SKM-1 (cell line): Measurements from ENCODE around the gene PPM1F.
A peak's percentile ranks its signal among the peaks of the same experiment; 100 is the strongest.

Experiments used
- DNase-seq: peaks from one replicate; lab custom pipeline; 2025; ENCODE audit not compliant: unreplicated experiment; lab: John Stamatoyannopoulos, UW

PPM1F gene

DNA sequence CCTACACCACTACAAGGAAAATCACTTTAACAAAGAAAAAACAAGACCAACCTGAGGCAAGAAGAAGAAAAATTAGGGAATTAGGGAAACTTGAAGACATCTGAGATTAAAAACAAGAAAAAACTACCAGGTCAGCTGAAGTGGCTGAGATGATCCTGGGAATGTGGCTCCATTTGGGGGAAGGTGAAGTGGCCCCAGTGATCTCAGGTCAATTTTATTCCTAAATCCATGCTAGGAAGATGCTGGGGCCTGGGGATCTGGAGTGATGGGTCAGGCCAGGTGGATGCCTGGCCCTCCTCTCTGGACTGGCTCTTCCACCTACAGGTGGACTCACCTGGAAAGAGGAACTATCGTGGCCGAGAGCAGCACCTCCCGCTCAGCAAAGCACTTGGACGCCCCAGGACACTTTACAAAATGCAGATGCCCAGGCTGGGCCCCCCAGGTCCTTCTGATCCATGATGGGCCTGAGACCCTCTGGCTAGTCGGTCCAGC lies 23.3 kb upstream of the PPM1F start:
- DNase-seq, result no peak

DNA sequence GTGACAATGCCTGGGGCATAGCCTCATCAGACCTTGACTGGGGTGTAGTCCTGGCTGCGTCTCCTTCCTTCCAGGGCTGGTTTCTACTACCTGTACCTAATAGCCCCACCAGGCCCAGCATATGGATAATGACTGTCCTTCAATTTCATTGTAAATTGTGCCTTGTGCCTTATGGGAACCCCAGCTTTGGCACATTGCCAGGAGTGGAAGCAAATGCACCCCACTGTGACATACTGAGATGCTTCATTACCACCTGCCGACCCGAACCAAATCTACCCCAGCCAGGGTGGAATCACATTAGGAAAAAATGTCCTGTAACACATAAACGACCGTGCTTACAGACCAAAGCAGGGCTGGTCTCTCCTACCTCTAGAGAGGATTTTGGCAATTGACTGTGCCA lies 22.6 kb upstream of the PPM1F start:
- DNase-seq, result no peak

GRCh38 chr22:21974058-21974649 lies 21.5 kb upstream of the PPM1F start:
- no peak for DNase-seq

DNA sequence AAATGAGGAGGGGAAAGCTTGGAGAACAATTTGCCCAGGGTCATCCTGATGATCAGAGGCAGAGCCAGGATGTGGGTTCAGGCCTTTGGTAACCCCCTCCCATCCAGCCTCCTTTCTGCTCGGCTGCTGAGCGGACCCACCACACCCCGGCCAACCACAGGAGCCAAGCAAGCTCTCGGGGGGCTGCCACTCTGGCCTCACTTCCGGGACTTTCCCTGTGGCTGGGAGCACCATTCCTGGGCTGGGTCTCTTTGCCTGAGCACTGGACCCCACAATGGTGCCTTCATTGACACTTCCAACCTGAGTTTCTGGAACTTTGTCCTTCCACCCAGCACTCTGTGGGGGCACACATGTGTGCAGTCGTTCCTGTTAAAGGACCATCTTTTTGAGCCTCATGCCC lies 20.2 kb upstream of the PPM1F start:
- DNase-seq, result no peak

DNA sequence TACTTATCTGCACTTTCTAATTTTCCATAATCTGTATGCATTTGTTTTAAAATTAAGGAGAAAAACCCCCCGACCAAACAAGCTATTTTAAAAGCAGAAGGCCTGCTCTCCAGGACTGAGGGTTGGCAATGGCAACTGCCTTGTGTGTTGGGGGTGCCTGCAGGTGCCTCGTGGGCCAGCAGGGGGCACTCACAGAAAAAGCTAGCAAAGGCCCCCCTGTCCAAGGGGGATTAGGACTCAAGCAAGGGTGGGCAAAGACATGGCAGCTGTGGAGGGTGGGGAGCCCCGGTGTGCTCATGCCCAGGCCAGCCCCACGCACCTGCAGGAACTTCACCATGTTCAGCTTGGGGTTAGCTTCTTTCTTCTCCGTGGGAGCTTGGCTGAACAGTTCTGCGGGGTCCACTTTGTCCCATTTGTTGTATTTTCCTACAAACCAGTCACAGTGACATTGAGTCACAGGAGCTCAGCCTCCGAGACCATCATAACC lies 19.7 kb upstream of the PPM1F start:
- DNase-seq, result peak; percentile 14

- DNase-seq, result no peak
Measured at GRCh38 chr22:21971858-21972275, 19.2 kb upstream of the PPM1F start.

GRCh38 chr22:21970800-21971617 lies 18.4 kb upstream of the PPM1F start:
- no peak for DNase-seq

GRCh38 chr22:21970037-21970799 lies 17.6 kb upstream of the PPM1F start:
- DNase-seq, result no peak

GRCh38 chr22:21968452-21969129 lies 15.9 kb upstream of the PPM1F start:
- DNase-seq, result no peak

- DNase-seq, result no peak
Measured at GRCh38 chr22:21967693-21968271, 15.1 kb upstream of the PPM1F start.

DNA sequence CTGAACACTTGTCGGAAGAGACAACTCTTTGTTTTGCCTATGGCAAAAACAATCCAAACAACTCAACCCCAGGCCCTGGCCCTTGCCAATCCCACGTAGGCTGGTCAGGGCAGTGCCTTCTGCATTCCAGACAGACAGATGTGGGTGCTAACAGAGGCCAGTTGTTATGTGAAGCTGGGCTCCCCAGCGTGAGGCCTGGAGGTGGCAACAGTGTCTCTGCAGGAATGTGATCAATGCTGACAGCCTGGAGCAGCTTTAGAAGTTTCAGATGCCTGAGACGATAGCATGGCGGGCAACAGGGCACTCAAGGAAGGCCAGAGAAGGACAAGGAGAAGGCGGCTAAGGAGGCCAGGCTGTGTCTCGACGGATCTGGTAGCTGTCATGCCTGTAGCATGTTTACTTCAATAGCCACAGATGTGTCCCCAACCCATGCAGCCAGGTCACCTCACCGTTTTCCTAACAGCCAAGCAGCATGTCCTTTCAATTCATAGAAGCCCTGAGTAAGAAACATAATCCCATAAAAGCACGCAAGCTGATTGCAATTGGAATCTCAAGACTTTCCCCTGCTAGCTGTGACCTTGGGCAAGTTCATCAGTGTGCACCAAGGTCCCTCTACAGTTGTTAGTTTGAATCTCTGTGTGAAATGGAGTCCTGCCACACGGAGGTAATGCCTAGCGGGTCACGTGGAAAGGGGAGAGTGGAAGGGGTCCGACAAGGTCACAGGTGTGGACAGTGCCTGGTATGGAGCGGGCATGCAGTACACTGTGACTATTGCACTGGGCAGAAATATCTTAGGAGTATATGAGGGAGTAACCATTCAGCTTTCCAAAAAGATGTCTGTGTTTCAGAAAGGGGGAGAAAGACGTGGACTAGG lies 14.2 kb upstream of the PPM1F start:
- DNase-seq, result no peak

DNA sequence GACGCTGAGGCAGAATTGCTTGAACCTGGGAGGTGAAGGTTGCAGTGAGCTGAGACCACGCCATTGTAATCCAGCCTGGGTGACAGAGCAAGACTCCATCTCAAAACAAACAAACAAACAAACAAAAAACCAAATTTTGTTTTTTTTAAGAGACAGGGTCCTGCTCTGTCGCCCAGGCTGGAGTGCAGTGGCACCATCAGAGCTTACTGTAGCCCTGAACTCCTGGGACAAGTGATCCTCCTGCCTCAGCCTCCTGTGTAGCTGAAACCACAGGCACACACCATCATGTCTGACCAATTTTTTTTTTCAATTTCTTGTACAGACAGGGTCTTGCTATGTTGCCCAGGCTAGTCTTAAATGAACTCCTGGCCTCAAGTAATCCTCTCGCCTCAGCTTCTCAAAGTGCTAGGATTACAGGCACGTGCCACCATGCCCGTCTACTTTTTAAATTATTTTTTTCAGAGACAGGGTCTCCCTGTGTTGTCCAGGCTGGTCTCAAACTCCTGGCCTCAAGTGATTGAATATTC lies 13.2 kb upstream of the PPM1F start:
- no peak for DNase-seq

- no peak for DNase-seq
Measured at GRCh38 chr22:21964918-21965484, 12.4 kb upstream of the PPM1F start.

- no peak for DNase-seq
Measured at GRCh38 chr22:21964234-21964633, 11.6 kb upstream of the PPM1F start.

DNA sequence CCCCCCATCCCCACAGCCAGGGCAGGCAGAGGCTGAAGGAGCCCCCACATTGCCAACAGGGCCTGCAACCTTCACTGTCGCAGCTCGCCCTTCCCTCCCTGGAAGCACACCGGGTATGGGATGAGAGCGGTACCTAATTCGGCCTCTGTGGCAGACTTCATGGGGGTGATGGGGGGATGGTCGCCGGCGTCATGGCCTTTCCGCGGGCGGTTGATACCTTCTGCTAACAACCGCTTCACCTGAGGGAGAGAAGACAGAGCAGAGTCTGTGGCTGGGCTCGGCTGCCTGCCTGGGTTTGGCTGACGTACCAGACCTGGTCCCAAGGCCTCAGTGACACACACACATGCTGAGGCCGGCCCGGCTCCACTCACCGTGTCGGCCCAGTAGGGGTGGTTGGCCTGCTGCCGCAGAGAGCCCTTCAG lies 11.2 kb upstream of the PPM1F start:
- DNase-seq, result no peak

DNA sequence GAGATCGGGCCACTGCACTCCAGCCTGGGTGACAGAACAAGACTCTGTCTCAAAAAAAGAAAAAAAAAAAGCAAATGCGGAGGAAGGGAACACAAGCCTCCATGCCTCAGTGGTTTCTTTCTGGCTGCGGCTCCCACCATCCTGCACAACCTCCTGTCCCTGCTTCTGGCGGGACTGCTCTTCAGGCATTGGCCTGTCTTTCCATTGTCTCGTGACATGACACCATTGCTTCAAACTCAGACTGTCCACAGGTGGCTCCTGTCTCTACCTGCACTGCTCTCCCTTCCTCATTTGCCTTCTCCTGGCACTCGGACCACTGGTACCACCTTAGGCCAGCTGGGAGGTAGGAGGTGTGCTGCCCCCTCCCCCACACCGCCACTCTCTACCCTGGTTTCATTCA lies 10.6 kb upstream of the PPM1F start:
- no peak for DNase-seq

DNA sequence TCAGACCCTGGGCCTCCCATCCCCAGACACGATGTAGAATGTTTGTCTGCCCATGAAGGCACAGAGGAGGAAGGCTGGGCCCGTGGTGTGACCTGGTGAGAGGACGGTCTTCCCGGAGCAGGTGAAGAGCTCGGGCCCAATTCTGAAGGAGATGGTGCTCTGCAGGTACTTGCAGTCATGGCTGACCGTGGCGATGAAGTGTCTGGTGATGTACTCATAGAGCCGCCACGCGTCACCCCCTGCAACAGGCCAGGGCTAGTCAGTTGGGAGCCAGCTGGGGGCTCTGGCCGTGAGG lies 10.0 kb upstream of the PPM1F start:
- no peak for DNase-seq

DNA sequence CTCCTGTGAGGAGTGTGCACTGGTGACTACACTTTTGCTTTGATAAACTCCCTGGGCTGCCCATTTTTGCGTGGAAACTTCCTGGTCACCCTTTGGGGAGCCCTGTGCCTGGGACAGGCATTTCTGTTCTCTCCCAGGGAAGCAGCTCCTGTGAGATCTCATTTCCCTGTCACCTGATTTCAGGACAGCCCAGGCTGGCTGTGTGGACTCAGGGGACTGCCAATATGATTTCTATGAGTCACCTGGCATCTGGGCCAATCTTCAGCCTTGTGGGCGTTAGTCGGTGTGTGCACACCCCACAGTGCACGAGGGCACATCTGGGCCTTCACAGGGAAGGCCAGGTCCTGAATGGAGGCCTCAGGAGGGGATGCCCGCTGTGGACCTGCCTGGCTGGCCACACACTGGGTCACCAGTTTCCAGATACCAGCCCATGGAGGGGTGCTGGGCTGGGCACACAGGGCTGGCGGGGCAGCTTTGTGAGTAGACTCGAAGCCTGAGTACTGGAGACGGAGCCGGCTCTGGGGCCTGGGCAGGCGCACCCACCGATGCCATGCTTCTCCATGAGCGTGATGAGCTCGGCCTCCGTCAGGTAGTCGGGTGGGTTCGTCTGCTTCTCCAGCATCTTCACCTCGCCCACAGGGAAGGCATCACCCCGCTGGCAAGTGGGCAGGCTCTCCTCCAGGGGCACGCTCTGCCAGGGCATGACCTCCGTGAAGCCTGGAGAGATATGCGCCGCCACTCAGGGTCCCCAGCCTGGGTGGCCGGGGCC lies 9.4 kb upstream of the PPM1F start:
- no peak for DNase-seq
